HG02840 (cell line): Measurements from ENCODE around the gene CKAP5.
"Not testable (repeated sequence)": the region's sequence is repeated elsewhere in the genome, so short reads cannot be mapped to it uniquely, and the experiment has no call there.

Experiments used
- ATAC-seq: cut with Tn5 transposase; IDR thresholded peaks from one replicate; pipeline ENCODE4 v1.9.1; 2021; ENCODE audit warnings: mild to moderate bottlenecking, moderate library complexity, moderate number of reproducible peaks; ENCODE audit not compliant: unreplicated experiment, low FRiP score

Gene CKAP5

DNA sequence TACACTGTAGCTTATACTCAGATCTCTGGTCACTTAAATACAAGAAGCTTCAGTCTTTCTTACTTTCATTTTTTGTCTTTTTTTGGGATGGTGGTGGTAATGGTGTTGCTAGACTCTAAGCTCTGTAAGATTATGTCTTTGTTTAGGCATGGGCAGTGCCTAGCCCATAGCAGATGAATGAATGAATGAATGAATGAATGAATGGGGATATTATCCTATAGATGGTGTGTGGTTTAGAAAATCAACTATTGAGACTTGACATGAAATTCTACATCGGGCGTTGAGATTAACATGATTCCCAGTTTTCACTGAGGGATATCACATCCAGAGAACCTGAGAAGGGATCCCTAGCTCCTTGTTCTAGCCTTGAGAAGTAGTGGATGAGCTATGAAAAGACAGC, 9.8 kb upstream of the CKAP5 start:
- ATAC-seq = no peak

DNA sequence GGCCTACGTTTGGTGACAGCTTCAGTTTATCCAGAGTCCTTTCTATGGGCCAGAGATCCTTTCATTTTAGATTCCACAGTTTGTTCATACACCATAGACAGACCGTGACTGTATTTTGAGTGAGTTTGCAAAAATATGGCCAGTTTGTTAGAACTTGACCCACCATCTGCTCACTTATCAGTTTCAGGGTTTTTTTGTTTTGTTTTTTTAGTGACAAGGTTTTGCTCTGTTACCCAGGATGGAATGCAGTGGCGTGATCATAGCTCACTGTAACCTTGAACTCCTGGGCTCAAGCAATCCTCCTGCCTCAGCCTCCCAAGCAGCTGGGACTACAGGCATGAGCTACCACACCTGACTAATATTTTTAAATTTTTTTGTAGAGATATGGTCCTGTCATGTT, 9.1 kb upstream of the CKAP5 start:
- ATAC-seq = no peak

DNA sequence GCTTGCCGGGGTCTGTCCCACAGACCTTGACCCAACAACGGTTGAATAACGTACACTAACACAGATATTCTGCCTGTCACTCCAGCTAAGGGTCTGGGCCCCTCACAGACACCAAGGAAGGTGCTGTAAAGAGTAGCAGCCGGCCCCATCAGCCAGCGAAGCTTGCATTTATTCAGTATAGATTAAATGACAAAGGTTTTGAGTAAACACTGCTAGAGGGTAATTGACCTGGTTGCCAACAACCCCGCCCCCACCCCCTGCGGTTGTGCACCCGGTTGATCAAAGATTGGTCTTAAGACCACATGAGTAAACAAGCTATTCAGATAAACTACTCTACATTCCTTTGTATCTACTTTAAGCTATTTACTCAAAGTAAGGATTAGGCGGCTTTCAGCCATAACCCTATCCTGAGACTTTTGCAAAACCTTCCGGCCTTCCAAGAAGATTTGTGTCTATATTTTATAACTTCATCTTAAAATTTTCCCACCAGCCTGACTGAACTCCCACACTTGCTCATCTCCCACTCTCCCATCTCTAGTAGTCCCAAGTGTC, 4.8 kb upstream of the CKAP5 start:
- no peak for ATAC-seq

DNA sequence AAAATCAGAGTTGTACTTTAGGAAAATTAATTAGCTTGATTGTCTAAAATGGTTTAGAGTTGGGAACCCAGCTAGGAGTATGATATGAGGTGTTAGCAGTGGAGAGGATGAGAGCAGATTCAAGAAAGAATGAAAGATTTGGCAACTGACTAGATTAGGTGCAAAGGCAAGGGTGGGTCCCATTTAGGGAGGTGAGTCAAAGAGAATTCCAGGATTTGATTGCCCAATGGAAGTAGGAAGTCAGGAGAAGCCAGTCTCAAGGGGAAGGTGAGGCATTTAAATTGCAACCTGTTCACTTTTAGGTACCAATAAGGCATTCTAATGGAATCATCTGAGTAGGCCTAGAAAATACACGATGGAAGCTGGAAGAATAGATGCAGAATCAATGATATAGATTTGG, 3.6 kb upstream of the CKAP5 start:
- no peak for ATAC-seq

DNA sequence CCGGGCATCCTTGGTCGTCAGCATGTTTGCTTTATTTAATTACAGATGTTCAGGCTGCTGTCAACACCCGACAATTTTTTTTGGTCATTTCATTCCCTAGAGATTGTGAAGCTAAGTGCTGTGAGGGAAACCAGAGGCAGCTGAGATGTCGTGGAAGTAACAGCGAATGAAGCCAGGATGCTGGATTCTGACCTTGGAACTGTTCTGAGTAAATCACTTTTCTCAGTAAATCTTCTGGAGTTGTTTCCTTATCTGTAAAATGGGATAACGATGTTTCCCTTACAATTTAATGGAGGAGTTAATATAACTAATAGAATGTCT, 390 bp upstream of the CKAP5 start:
- no peak for ATAC-seq

DNA sequence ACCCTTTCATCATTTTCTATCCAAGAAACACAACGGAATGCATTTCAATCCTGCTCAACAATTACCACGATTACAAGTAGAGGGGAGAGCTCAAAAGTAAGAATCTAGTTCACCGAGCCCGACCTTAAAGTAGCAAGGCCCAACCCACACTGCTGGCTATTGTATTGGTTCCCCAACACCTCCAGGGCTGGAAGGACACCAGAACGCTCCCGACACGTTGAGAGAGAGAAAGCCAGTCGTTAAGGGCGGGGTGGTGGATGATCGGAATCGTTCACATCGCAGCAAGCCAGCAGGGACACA, 690 bp downstream of the CKAP5 start:
- ATAC-seq = no peak

DNA sequence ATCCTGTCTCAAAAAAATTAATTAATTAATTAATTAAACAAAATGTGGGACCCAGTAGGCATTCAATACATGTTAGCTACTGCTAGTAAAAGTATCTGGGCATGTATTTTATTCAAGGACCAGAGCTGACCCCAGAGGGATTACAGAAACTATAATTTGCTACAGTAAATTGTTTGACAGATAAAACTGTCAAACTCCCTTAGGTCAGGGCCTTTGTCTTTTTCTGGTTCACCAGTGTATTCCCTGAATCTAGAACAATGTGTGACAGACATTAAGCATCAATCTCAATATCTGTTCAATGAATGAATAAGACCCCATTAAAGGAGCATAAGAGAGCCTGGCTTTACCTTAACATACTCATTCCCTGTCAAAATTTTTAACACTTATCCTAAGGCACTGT, 6.0 kb downstream of the CKAP5 start:
- ATAC-seq = no peak

DNA sequence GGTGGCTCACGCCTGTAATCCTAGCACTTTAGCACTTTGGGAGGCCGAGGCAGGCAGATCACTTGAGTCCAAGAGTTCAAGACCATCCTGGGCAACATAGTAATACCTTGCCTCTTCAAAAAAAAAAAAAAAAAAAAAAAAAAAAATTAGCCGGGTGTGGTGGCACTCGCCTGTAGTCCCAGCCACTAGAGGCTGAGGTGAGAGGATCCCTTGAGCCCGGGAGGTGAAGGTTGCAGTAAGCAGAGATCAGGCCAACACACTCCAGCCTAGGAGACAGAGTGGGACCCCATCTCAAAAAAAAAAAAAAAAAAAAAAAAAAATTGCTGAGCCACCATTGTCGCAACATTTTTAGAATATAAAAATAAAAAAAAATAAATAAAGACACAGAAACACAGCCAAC, 7.6 kb downstream of the CKAP5 start:
- no peak for ATAC-seq

DNA sequence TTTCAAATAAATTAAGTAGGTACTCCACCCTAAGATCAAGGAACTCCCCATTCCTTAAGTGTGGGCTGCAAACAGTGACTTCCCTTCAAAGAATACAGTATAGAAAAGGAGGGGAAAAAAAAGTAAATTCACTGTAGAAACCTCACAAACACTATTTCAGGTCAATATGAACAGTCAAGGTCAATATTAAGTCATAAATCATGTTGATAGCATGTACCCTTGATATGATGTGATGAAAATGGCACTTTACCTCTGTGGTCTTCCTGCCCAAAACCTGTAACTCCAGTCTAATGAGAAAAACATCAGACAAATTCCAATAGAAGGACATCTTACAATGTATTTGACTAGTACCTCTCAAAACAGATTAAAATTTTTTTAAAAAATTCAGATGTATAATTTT, 8.2 kb downstream of the CKAP5 start:
- ATAC-seq = no peak

DNA sequence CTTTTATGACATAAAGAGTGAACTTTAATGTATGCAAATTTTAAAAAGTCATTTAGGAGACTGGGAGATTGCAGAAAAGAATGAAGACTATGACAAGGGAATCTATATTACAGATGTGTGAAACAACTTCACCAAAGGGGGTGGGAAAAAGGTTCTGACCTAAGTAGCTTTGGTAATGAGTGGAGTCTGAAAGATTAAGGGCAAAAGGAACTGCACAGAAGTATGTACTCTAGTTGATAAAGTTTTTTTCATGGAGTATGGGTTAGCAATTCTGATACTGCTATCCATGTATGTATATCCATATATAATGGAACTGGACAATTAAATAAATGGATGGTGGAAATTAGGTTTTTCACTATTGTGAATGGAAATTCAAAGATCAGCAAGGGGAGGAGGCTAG, 9.2 kb downstream of the CKAP5 start:
- no peak for ATAC-seq

DNA sequence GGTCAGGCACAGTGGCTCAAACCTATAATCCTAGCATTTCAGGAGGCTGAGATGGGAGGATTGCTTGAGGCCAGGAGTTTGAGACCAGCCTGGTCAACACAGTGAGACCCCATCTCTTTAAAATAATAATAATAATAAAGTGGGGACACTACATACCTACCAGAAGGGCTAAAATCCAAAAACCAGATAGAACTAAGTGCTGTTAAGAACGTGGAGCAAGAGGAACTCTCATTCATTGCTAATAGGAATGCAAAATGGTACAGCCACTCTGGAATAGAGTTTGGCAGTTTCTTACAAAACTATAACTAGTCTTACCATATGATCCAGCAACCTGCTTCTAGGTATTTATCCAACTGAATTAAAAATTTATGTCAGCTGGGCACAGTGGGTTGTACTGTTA, 9.6 kb downstream of the CKAP5 start:
- no peak for ATAC-seq

DNA sequence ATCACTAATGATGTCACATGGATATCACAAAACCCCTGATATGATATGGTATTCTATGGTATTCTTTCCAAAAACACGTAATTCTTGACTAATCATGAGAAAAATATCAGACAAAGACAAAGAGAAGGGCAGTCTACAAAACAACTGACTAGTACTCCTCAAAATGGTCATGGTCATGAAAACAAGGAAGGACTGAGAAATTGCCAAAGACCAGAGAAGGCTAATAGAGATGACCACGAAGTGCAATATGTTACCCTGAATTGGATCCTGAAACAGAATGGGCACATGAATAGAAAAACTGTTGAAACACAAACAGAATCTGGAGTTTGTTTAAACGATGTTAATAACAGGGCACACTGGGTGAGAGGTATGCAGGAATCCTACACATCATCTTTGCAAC, 10.2 kb downstream of the CKAP5 start:
- ATAC-seq = no peak

DNA sequence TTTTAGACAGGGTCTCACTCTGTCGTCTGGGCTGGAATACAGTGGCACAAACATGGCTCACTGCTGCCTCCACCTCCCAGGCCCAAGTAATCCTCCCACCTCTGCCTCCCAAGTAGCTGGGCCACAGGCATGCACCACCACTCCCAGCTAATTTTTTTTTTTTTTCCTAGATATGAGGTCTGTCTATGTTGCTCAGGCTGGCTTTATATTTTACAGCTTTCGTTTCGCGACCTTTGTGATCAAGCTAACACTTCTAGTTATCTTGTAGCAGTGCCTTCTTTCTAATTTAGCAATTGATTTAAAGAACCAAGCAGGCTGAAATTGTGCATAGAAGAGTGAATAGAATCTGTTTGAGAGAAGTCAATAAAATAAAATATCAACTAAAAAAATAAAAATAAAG, 11.3 kb downstream of the CKAP5 start:
- no peak for ATAC-seq

DNA sequence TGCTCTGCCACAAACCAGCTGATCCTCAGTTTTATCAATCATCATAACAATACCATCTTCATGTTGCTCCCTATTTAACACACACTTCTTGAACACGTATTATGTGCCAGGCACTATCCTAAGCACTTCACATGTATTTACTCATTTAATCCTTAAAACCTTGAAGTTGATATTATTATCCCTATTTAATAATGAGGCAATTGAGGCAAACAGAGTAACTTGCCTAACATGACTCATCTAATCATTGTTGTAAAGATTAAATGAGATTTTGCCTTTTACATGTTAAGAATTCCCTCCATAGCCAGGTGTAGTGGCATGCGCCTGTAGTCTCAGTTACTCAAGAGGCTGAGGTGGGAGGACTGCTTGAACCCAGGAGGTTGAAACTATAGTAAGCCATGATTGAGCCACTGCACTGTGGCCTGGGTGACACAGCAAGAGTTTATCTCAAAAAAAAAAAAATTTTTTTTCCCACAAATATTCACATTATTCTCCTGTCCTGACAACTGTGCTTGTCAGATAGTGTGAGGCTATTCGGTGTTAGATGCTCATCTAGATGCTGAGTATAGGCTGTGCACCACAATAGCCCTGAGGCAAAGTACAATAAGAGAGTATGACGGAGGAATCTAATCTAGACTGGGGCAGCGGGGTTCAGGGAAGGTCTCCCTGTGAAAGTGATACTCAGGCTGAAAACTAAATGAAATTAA, 13.4 kb downstream of the CKAP5 start:
- ATAC-seq = no peak

DNA sequence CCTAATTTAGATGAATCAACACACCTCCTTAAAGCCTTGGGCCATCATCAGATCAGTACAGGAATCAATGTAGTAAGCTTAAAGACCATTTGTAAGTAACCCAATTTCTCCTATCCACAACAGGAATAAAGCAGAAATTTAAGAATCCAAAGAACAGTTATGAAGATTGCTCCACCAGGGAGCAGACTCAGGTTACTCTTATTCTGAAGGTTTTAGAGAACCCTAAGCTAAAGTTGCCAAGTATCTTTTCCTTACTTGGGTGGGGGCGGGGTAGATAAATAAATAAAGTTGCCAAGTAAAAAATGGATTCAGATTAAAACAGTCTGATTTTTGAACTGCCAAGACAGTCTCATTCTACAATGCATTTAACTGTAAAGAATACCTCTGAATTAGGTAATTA, 18.1 kb downstream of the CKAP5 start:
- no peak for ATAC-seq

DNA sequence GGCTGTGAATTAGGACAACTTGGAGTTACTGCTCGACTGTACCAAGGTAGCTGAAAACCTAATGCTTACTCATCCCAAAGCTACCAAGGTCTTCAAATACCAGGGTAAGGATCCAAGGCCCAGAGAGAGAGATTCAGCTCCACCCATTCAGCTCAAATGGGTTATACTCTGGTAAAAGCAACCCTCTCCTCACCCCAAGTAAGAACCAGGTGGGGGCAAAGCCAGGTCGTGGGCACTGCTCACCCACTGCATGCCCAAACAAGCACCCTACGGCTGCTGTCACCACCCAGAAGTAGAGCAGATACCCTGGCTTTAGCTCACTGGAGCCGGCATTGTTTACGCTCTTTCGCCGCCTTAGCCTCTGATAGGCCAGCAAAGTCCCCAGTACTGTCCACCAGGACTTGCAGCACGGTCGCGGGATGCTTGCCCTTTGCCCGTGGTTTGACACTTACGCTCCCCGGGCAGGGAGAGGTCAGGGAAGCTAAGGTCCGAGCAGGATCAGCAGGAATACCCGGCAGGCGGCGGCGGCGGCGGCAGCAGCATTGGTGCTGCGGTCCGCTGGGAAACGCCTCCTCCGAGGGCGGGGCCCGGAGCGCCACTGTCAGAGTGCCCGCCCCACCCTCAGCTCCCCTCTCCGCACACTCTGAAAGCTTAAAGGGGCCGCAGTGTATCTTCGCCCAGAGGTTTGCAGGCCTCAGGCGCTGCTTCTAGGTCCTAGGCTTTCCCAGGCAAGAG, 19.6 kb downstream of the CKAP5 start:
- ATAC-seq = peak; percentile 91

DNA sequence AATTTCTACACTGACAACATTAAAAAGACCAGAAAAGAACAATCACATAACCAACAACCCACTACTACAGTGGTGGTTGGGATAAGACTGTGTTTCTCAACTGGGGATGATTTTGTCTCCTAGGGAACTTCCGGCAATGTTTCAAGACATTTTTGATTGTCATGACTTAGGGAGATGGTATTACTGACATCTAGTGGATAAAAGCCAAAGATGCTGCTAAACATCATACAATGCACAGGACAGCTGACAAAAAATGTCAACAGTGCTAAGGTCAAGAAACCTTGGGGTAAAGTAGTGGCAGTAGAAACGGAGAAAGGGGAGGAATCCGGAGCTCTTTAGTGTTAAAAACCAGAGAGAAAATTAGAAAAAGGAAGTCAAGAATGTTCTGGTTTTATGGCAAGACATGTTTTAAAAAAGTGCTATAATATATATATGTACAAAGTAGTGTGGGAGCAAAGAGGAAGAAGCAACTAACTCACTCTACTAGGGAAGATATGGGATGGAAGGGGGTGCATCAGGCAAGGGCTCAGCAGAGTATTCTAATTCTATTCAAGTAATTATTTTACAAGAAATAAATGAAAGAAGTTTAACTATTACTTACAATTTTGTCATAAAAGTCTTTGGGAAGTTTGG, 37.2 kb downstream of the CKAP5 start:
- ATAC-seq = no peak

DNA sequence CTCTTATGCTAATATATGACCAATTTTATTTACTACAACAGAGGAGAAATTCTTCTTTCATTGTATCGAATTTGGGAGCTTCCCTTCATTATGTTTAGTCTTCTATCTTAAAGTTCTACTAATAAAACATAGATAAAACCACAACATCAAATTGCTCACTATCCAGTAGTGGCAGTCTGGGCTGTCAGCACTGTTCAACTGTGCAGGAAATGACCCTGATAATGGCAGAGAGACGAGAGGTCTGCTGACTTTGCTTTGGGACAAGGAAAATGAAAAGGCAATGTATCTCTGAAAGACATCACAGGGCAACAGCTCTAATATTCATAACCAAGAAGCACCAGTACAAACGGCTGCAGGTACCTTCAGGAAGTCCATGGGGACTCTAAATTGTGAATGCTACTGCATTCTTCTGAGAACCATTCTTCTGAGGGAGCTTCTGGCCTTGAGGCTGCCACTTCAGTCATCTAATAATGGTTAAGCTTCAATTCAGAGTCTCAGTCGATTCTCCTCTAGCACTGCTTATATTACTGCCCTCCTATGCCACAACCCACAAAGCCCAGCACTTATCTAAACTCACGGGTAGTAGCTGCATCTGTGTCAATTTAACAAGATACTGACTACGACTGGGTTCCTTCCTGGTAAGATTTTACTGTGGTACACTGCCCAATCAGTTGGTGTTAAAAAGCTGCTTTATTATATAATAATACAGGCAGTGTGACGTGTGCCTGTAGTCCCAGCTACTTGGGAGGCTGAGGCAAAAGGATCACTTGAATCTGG, 44.2 kb downstream of the CKAP5 start:
- ATAC-seq = no peak

DNA sequence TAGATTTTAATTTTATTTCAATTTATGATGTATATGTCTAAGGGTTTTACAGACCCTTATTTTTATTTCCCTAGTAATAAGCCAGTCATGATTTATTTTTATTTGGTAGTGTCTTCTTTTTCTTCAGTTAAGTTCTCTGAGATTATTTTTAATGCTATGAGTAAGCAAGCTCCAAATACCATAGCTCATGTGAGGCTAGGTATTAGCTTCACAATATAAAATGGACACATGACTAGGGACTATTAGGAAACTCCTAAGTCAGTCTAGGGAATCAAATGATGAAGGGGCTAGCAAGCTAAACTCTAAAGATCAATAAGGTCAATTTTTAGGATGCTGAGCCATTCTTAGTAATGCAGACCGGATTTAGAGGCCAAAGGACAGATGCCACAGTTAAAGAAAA, 45.9 kb downstream of the CKAP5 start:
- ATAC-seq = no peak

DNA sequence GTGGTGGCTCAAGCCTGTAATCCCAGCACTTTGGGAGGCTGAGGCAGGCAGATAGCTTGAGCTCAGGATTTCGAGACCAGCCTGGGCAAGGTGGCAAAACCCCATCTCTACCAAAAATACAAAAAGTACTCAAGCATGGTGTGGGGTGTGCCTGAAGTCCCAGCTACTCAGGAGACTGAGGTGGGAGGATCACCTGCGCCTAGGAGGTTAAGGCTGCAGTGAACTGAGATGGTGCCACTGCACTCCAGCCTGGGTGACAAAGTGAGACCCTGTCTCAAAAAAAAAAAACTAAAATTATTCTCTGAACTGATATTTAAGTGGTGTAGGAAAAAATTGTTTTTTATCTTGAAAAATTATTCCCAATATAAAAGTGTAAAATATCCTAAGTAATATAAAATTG, 46.4 kb downstream of the CKAP5 start:
- not testable (repeated sequence) for ATAC-seq

DNA sequence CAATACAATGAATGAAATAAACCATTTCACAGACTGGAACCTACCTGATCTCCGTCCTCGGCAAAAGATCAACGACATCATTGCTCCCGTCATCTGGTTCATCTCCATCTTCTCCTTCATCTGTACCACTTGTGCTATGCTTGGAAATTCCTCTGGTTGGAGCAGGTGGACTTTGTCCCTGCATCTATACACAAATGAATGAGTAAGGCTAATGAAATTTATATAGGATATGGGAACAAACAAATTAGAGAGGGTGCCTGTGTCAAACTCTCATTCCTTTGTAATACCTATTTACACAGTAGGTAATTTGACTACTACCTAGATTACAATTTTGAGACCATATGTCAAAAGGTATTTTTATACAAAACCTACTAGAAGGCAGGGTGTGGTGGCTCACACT, 67.7 kb downstream of the CKAP5 start:
- ATAC-seq = no peak
